HG02759 (cell line): ENCODE measurements around the gene PDZD2.
"Not testable (repeated sequence)": the region's sequence is repeated elsewhere in the genome, so short reads cannot be mapped to it uniquely, and the experiment has no call there.

Experiments used
- ATAC-seq: cut with Tn5 transposase; IDR thresholded peaks from one replicate; pipeline ENCODE4 v1.9.1; 2021; ENCODE audit warnings: mild to moderate bottlenecking, moderate library complexity; ENCODE audit not compliant: unreplicated experiment

PDZD2 gene

DNA sequence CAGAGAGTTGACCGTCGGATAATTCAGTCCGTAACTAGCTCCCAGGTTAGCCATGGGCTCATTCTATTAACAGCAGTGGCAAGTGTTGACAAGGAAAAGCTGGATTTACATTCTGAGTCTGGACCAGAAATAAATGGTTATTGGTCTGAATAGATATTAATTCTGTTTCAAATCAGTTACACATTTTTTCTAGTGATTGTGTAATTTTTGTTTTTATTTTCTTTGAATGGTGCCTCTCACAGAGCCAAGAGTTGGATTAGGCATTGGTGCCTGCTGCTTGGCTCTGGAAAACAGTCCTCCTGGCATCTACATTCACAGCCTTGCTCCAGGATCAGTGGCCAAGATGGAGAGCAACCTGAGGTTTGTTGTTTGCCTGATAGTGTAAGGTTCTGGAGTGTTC is 420.1 kb downstream of the PDZD2 start:
- ATAC-seq = no peak

DNA sequence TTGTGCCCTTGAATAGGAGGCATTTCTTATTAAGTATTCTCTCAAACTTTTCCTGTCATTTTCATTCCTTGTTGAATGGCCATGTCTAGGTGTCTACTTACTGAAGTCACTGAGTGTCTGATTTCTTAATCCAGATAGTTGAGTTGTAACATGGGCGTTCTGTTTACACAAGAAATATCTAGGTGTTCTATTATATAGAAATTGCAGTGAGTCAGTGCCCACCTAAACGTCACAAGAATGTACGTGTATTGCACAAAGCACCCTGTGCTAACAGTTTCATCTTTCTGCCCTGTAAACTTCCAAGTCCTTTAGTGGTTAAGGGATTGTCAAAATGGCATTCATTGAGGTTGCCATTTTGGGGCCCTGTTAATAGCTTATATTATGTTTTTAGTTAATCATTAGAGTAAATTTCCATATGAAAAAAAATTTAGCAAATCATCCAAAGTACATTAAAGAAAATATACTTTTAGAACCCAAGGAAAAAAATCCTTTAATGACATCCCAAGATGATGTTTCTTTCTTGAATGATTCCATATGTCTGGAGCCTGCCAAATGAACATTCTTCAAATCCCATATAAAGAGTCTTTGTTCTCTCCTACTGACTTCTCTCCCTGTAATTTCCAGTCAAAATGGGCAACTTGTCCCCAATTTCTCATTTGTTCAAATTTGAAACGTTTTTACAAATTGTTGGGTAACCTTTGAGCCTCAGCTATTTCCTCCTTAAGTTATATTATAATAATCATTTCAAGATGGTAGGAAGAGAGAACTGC is 421.0 kb downstream of the PDZD2 start:
- ATAC-seq = no peak

DNA sequence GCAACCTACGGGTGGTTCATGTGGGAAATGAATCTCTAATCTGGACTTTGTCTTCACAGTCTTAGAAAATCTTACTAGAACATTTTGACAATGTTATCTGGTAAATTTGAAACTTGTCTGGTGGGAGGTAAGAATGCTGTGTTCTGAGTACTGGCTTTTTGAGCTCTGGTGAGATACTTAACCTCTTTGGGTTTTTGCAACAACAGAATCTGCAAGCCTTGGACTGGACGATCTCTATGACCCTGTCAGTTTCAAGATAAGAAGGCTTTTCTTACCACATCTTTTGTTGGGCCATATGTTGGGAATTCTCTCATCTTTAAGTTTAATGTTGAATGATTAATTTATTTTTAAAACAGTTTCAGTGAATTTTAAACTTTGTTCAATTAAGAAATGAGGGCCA is 422.3 kb downstream of the PDZD2 start:
- ATAC-seq = no peak

DNA sequence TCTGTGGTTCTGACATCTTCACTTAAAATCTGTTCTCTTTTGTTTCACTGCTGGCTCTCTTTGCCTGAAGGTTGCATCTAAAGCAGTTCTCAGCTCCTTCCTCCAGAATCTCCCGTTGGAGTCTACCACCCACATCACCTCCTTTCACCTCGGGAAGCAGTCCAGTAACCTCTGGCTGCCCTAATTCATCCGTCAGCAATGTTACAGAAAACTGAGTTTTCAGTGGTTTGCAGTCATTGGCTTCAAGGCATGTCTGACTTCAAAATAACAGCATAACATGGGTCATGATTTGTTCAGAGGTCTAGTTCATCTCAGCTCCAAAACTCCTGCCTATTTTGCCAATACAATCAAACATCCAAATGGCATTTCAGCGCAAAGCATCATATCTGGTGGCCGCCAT is 427.5 kb downstream of the PDZD2 start:
- ATAC-seq = no peak

DNA sequence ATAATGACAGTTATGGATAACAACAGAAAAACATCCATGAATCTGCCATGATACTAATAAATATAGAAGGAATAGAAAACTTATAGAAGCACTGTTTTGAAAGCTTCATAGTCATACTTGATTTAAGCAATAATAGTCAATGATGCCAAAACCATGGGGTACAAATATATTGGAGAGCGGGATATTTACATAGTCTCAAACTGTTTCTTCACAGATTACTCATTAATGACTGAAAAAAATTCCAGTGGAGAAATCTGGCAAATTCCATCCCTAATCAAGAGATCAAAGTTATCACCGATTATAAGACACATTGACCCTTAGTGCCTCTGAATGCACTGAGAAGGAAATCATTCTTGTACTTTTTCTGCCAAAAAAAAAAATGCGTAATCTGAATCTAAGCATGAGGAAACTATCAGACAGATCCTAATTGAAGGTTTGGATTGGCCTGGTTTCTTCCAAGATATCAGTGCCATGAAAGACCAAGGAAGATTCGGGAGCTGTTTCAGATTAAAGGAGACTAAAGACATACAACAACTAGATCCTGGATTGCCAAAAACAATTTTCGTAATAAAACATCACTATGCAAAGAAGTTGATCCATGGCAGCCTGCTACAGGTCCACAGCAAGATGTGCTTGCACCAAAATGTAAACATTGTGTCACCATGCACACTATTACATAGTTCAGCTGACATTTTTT is 429.0 kb downstream of the PDZD2 start:
- ATAC-seq = no peak

DNA sequence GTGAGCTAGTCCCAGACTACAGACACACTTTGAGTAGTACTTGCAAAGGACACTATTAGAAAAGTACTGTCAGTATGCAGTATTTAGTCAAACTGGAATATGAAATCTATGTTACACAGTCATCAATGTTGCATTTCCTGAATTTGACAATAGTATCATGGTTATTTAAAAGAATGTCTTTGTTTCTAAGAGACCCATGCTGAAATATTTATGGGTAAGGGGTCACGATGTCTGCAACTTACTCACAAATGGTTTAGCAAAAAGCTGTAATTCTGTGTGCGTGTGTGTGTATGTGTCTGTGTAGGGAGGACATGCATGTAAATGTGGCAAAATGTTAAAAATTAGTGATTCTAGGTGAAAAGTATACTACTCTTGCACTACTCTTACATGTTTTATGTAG is 429.6 kb downstream of the PDZD2 start:
- no peak for ATAC-seq

DNA sequence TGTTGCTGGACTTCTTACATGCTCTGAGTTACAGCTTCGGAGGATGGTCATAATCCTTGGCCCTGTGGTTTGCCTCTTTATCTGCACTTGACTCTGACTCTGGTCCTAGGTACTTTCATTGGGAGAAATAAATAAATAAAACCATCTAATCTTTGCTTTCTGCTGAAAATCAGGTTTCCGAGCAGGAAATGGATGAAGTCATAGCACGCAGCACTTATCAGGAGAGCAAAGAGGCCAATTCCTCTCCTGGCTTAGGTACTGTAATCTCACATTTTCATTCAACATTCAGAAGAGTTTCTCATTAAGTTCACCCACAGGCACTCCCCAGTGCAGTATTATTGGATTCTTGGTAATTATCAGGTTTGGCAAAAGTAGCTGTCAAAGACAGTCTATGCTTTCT is 430.5 kb downstream of the PDZD2 start:
- ATAC-seq = no peak

DNA sequence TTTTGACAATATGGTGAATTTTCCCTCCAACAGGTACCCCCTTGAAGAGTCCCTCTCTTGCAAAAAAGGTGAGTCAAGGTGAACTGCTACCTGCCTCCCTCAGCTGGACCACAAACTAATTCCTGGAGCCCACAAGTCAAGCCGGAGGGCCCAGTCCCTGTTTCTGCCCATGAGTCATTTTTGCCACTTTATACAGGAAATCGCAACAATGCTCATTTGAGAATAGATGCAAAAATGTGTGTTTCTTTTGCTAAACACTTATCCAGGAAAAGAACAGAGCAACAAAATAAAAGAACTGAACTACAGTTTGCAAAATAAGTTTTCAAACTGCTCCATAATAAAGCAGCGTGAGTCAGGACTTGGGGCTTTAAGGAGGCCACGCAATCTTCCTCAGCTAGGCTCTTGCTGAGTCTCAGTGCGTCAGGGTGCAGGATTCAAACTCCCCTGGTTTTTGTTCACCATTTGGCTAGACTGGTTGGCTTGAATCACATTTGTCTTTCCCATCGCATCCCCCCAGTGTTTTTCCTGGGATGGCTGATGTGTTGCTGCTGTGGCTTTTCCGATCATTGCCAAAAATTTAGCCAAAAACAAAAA is 432.5 kb downstream of the PDZD2 start:
- ATAC-seq = no peak

DNA sequence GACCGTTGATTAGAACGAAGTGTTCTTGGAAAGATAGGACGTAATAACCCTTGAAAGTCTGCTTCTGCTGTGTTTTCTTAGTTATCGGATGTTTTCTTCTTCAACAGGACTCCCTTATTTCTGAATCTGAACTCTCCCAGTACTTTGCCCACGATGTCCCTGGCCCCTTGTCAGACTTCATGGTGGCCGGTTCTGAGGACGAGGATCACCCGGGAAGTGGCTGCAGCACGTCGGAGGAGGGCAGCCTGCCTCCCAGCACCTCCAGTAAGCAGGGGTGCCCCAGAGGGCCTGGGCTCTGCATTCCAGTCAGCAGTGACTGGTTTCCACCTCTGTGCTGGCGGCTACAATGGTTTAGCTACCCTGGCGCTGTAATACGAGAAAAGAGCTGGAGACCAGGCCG is 433.1 kb downstream of the PDZD2 start:
- no peak for ATAC-seq

DNA sequence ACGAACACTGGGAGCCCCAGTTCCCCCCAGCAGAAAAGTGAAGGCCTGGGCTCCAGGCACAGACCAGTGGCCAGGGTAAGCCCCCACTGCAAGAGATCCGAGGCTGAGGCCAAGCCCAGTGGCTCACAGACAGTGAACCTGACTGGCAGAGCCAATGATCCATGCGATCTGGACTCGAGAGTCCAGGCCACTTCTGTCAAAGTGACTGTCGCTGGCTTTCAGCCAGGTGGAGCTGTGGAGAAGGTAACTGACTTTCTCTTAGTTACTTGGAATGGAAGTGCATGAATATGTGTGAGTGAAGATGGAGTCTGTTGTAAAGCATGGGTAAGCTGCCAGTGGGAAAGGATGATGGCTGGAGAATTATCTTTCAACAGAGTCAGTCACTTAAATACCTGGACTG is 435.5 kb downstream of the PDZD2 start:
- no peak for ATAC-seq

DNA sequence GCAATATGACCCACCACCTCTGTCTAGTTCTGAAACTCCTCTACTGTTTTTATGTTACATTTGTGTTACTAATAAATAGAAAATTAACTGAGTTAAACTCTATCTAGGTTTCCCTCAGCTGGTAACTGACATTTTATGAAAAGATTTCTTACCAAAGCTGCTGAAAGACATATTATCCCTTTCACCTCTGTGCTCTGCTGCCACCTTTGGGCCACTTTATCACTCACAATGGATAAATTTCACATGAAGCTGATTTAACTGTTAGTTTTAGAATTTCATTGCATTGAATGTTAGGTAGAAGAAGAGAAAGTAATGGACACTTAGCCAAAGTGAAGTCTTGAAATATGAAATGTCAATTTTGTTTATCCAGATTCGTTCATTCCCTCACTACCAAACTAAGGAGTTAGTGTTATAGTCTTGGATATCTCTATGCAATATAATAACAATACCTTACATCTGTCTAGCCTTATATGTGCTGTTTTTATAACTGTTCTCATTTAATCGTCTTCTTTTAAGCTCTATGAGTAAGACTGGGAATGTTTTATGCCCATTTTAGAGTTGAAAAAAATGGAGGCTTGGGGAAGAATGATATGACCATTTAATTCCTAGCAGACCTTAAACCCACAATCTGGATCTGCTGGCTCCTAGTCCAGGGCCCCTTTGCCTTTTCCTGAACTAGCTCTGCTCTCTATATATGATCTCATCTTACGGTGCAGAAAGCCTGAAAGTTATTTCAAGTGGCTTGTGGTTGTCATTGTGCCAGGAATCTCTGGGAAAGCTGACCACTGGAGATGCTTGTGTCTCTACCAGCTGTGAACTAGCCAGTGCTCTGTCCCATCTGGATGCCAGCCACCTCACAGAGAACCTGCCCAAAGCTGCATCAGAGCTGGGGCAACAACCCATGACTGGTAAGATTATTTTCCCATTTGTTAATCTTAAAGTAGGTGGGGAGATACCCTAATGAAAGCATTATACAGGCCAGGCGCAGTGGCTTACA is 438.1 kb downstream of the PDZD2 start:
- ATAC-seq = peak; percentile 59

DNA sequence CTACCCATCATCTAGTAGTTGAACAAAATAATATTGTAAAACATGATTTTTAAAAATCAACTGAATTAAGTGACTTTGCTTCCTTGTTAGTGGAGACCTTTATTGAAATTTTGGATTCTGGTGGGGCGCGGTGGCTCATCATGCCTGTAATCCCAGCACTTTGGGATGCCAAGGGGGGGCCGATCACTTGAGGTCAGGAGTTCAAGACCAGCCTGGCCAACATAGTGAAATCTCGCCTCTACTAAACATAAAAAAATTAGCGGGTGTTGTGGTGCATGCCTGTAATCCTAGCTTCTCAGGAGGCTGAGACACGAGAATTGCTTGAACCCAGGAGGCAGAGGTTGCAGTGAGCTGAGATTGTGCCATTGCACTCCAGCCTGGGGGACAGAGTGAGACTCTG is 439.9 kb downstream of the PDZD2 start:
- ATAC-seq = not testable (repeated sequence)

DNA sequence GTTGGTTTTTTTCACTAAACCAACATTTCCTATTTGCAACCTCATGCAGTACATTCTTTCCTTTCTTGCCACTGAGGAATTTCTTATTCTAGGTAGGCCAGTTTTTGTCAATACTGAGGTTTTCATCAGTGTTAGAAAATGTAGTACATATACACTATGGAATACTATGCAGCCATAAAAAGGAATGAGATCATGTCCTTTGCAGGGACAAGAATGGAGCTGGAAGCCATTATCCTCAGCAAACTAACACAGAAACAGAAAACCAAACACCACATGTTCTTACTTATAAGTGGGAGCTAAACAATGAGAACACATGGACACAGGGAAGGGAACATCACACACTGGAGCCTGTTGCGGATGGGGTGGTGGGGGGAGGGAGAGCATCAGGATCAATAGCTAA is 441.6 kb downstream of the PDZD2 start:
- not testable (repeated sequence) for ATAC-seq

DNA sequence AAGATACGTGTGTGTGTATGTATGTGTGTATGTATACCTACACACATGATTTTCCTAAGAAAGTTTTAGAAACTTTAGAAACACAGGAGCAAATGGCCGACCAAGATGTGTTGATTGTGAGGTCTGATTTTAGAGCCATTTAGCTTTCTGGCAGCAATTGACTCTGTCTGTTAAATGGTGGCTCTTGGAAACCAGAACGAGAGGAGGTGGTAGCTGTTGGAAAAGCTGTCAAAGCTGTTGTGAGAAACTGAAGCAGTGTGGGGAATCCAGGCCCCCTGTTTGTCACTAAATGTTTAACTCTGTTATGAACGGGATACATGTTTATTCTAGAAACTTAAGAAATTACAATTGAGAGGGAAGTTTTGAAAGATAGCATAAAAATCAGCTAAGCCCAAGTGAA is 443.8 kb downstream of the PDZD2 start:
- ATAC-seq = no peak

DNA sequence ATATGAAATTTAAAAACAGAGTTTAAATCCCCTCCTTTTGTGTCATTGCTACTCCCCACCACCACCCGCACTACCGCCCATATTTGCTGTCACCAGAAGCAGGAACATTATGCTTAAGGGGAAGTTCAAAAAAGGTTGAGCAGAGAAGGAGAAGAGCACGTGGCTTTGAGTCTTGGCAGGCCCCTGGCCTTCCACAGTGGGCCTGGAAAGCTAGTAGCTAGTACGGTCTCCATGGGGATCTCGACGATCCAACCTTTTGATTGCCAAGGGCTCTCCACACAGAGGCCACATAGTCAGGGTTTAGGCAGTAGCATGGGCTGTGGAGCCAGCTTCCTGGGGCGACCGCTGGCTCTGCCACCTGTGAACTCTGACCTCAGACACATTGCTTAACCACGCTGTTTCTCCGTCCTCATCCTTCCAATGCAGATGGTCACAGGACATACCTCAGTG is 445.1 kb downstream of the PDZD2 start:
- no peak for ATAC-seq

DNA sequence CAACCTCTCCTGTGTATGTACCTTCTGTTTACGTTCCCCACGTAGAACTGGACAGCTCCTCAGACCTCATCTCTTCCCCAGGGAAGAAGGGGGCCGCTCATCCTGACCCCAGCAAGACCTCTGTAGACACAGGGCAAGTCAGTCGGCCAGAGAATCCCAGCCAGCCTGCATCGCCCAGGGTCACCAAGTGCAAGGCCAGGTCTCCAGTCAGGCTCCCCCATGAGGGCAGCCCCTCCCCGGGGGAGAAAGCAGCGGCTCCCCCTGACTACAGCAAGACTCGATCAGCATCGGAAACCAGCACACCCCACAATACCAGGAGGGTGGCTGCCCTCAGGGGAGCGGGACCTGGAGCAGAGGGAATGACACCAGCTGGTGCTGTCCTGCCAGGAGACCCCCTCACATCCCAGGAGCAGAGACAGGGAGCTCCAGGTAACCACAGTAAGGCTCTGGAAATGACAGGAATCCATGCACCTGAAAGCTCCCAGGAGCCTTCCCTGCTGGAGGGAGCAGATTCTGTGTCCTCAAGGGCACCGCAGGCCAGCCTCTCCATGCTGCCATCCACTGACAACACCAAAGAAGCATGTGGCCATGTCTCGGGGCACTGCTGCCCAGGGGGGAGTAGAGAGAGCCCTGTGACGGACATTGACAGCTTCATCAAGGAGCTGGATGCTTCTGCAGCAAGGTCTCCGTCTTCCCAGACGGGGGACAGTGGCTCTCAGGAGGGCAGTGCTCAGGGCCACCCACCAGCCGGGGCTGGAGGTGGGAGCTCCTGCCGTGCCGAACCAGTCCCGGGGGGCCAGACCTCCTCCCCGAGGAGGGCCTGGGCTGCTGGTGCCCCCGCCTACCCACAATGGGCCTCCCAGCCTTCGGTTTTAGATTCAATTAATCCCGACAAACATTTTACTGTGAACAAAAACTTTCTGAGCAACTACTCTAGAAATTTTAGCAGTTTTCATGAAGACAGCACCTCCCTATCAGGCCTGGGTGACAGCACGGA is 448.5 kb downstream of the PDZD2 start:
- no peak for ATAC-seq

DNA sequence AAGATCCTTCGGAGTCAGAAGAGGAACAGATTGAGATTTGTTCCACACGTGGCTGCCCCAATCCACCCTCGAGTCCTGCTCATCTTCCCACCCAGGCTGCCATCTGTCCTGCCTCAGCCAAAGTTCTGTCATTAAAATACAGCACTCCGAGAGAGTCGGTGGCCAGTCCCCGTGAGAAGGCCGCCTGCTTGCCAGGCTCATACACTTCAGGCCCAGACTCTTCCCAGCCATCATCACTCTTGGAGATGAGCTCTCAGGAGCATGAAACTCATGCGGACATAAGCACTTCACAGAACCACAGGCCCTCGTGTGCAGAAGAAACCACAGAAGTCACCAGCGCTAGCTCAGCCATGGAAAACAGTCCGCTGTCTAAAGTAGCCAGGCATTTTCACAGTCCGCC is 449.3 kb downstream of the PDZD2 start:
- no peak for ATAC-seq

DNA sequence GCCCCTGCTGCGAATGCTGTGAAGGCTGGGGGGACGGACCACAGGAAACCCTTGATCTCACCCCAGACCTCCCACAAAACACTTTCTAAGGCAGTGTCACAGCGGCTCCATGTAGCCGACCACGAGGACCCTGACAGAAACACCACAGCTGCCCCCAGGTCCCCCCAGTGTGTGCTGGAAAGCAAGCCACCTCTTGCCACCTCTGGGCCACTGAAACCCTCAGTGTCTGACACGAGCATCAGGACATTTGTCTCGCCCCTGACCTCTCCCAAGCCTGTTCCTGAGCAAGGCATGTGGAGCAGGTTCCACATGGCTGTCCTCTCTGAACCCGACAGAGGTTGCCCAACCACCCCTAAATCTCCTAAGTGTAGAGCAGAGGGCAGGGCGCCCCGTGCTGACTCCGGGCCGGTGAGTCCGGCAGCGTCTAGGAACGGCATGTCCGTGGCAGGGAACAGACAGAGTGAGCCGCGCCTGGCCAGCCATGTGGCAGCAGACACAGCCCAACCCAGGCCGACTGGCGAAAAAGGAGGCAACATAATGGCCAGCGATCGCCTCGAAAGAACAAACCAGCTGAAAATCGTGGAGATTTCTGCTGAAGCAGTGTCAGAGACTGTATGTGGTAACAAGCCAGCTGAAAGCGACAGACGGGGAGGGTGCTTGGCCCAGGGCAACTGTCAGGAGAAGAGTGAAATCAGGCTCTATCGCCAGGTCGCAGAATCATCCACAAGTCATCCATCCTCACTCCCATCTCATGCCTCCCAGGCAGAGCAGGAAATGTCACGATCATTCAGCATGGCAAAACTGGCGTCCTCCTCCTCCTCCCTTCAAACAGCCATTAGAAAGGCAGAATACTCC is 450.4 kb downstream of the PDZD2 start:
- no peak for ATAC-seq
